Motor neuron (in vitro differentiated cells): ENCODE data around the gene KCNIP3. TPM values are rescaled to one million over a fixed set of nuclear protein-coding genes. Genes with fewer than 3 reads are reported as not detected.
A peak's percentile ranks its signal among the peaks of the same experiment; 100 is the strongest.

Experiments used
- ATAC-seq, 8 experiments: fragments of 200-7000 bp; cut with Tn5 transposase; replicated peaks in 6 of 8; 2 replicates each; pipeline ENCODE4 v1.8.0; 2021; ENCODE audit warnings: mild to moderate bottlenecking in 8 of 8, moderate library complexity in 8 of 8
- H3K27ac ChIP-seq, 2 donors: fragments of 250-450 bp; sonication (Bioruptor Pico); 2 replicates each; pipeline ENCODE4 v1.9.0; 2021; ENCODE audit warnings: antibody characterized with exemption in 2 of 2, mild to moderate bottlenecking in 2 of 2, moderate library complexity in 1 of 2
- H3K4me1 ChIP-seq, 2 donors: fragments of 250-450 bp; sonication (Bioruptor Pico); replicated peaks in 1 of 2; 2 replicates each; pipeline ENCODE4 v1.6.1; 2021; ENCODE audit warnings: antibody characterized with exemption in 2 of 2, mild to moderate bottlenecking in 2 of 2, moderate library complexity in 1 of 2
- H3K4me3 ChIP-seq, 5 donors: fragments of 250-450 bp; sonication (Bioruptor Pico); 2 replicates each; pipeline ENCODE4 v1.9.0; 2021; ENCODE audit warnings: antibody characterized with exemption in 5 of 5, mild to moderate bottlenecking in 5 of 5, moderate library complexity in 4 of 5
- WGBS, 10 experiments: fragments of 450-650 bp; shearing (Covaris generic); methylation state at CpG; one replicate each; pipeline ENCODE4 v1.0.0; 2022; 5-methylcytosine and 5-hydroxymethylcytosine counted together
- in situ Hi-C, 9 experiments: fragments of 400-800 bp; cut with MboI; loops; one replicate each; pipeline ENCODE4 v1.15.0; 2021; ENCODE audit warnings: low sequenced_read_pairs in 9 of 9, low pct_unique_long_range_greater_than_20kb in 2 of 9; ENCODE audit not compliant: unreplicated experiment in 9 of 9
- total RNA-seq, 8 experiments: library from RNA; unstranded; fragments of 300-600 nt; gene quantifications; 2 replicates each; pipeline versions ENCODE4 v1.2.3 to v1.2.4, GENCODE V29; 2022

Gene KCNIP3
- total RNA-seq, 8 experiments from 2014 or later = 0.51 to 5.3 (median 1.8) TPM

GRCh38 chr2:95278051-95278471, 19.1 kb upstream of the KCNIP3 start:
- ATAC-seq = peak in 2 of 8 experiments; percentile 87
- 80 to 90% (median 90%) methylated on average over 1 to 2 of the region's 7 CpGs; no CpG with 5 or more reads in 7 of the 10 experiments for WGBS, 10 experiments
- Histone ChIP-seq H3K4me1 (no peaks in the 10 kb centered on the region), H3K4me3 (no peak overlapping the region), H3K27ac (no peak overlapping the region)
- in situ Hi-C loops = no loop called here

- no peak for ATAC-seq
- in situ Hi-C loops = no loop called here
- no peaks in the 10 kb centered on the region for H3K4me1 ChIP-seq
- WGBS, 10 experiments = 70 to 90% methylated on average over 2 of the region's 12 CpGs; no CpG with 5 or more reads in 8 of the 10 experiments
- no peak overlapping the region for H3K27ac ChIP-seq
- no peak overlapping the region for H3K4me3 ChIP-seq
These were observed 18.4 kb upstream of the KCNIP3 start for GRCh38 chr2:95278637-95279225.

GRCh38 chr2:95279435-95280035, 17.6 kb upstream of the KCNIP3 start:
- in situ Hi-C loops = no loop called here
- 88 to 94% (median 90%) methylated on average over 2 to 8 of the region's 19 CpGs; no CpG with 5 or more reads in 6 of the 10 experiments for WGBS, 10 experiments
- no peak overlapping the region for H3K27ac ChIP-seq
- no peak for ATAC-seq
- no peak overlapping the region for H3K4me3 ChIP-seq
- no peaks in the 10 kb centered on the region for H3K4me1 ChIP-seq

GRCh38 chr2:95281071-95281470, 16.1 kb upstream of the KCNIP3 start:
- WGBS, 10 experiments = no CpG with 5 or more reads among the region's 8 CpGs
- in situ Hi-C loops = no loop called here
- no peak overlapping the region for H3K4me3 ChIP-seq
- no peak overlapping the region for H3K27ac ChIP-seq
- no peak for ATAC-seq
- H3K4me1 ChIP-seq = no peaks in the 10 kb centered on the region

GRCh38 chr2:95281786-95282185, 15.4 kb upstream of the KCNIP3 start:
- Histone ChIP-seq H3K4me3 (no peak overlapping the region), H3K4me1 (no peaks in the 10 kb centered on the region), H3K27ac (no peak overlapping the region)
- ATAC-seq = no peak
- in situ Hi-C loops = no loop called here
- 96 to 100% methylated on average over 1 to 4 of the region's 8 CpGs; no CpG with 5 or more reads in 8 of the 10 experiments for WGBS, 10 experiments

GRCh38 chr2:95282458-95282857, 14.7 kb upstream of the KCNIP3 start:
- no peaks in the 10 kb centered on the region for H3K4me1 ChIP-seq
- H3K4me3 ChIP-seq = no peak overlapping the region
- no CpG with 5 or more reads among the region's 3 CpGs for WGBS, 10 experiments
- in situ Hi-C loops = no loop called here
- no peak for ATAC-seq
- no peak overlapping the region for H3K27ac ChIP-seq

GRCh38 chr2:95283562-95283961, 13.6 kb upstream of the KCNIP3 start:
- in situ Hi-C loops = no loop called here
- H3K4me1 ChIP-seq = no peaks in the 10 kb centered on the region
- no peak for ATAC-seq
- WGBS, 10 experiments = 59 to 100% (median 95%) methylated on average over 1 to 3 of the region's 4 CpGs; no CpG with 5 or more reads in 3 of the 10 experiments
- H3K4me3 ChIP-seq = no peak overlapping the region
- H3K27ac ChIP-seq = no peak overlapping the region

GRCh38 chr2:95284886-95285541, 12.1 kb upstream of the KCNIP3 start:
- Histone ChIP-seq H3K27ac (no peak overlapping the region), H3K4me1 (no peaks in the 10 kb centered on the region), H3K4me3 (no peak overlapping the region)
- ATAC-seq = no peak
- in situ Hi-C loops = no loop called here
- 30 to 96% (median 85%) methylated on average over 2 to 10 of the region's 13 CpGs; no CpG with 5 or more reads in 6 of the 10 experiments for WGBS, 10 experiments

GRCh38 chr2:95285542-95285932, 11.6 kb upstream of the KCNIP3 start:
- no peak for ATAC-seq
- Histone ChIP-seq H3K4me3 (no peak overlapping the region), H3K27ac (no peak overlapping the region), H3K4me1 (no peaks in the 10 kb centered on the region)
- in situ Hi-C loops = no loop called here
- WGBS, 10 experiments = 29 to 67% methylated on average over 3 of the region's 4 CpGs; no CpG with 5 or more reads in 8 of the 10 experiments

GRCh38 chr2:95287336-95287735, 9.8 kb upstream of the KCNIP3 start:
- Histone ChIP-seq H3K4me3 (no peak overlapping the region), H3K27ac (no peak overlapping the region), H3K4me1 (no peaks in the 10 kb centered on the region)
- ATAC-seq = no peak
- in situ Hi-C loops = no loop called here
- no CpG with 5 or more reads among the region's 8 CpGs for WGBS, 10 experiments

GRCh38 chr2:95287806-95288205, 9.3 kb upstream of the KCNIP3 start:
- in situ Hi-C loops = no loop called here
- WGBS, 10 experiments = 54 to 94% (median 83%) methylated on average over 3 to 4 of the region's 5 CpGs; no CpG with 5 or more reads in 7 of the 10 experiments
- H3K27ac ChIP-seq = no peak overlapping the region
- no peak for ATAC-seq
- no peak overlapping the region for H3K4me3 ChIP-seq
- H3K4me1 ChIP-seq = no peaks in the 10 kb centered on the region

GRCh38 chr2:95289253-95289652, 7.9 kb upstream of the KCNIP3 start:
- no CpG with 5 or more reads among the region's 7 CpGs for WGBS, 10 experiments
- Histone ChIP-seq H3K27ac (no peak overlapping the region), H3K4me3 (no peak overlapping the region), H3K4me1 (no peaks in the 10 kb centered on the region)
- peak in 1 of 8 experiments; percentile 63 for ATAC-seq
- in situ Hi-C loops = no loop called here

- in situ Hi-C loops = no loop called here
- no peak for ATAC-seq
- Histone ChIP-seq H3K27ac (no peak overlapping the region), H3K4me1 (peaks cover 2 to 6% of the 10 kb centered on the region in 2 donors), H3K4me3 (no peak overlapping the region)
These were observed 5.9 kb upstream of the KCNIP3 start for GRCh38 chr2:95291222-95291621.
